ENCODE results near the gene KRT83.

GRCh38 chr12:52356031-52356761 is 35.0 kb upstream of the KRT83 start:
- no peak for TF ChIP-seq CTCF (conservative IDR thresholded peaks at IDR 0.05 in 1 of 2, IDR thresholded peaks at IDR 0.05 in 1 of 2; ENCODE audit: low read depth in 1 of 2, low read length in 2 of 2)
- no peak for TF ChIP-seq EZH2 (IDR thresholded peaks at IDR 0.05; ENCODE audit: low read length, missing control alignments)

Data from fibroblast of lung (primary cell).